HG02885 (cell line): ENCODE data around the gene TRMT1L.
"Not testable (repeated sequence)": the region's sequence is repeated elsewhere in the genome, so short reads cannot be mapped to it uniquely, and the experiment has no call there.

ENCODE experiments used
- ATAC-seq: cut with Tn5 transposase; IDR thresholded peaks from one replicate; pipeline ENCODE4 v1.9.1; 2021; ENCODE audit warnings: mild to moderate bottlenecking; ENCODE audit not compliant: unreplicated experiment, poor library complexity

TRMT1L gene, protein sequence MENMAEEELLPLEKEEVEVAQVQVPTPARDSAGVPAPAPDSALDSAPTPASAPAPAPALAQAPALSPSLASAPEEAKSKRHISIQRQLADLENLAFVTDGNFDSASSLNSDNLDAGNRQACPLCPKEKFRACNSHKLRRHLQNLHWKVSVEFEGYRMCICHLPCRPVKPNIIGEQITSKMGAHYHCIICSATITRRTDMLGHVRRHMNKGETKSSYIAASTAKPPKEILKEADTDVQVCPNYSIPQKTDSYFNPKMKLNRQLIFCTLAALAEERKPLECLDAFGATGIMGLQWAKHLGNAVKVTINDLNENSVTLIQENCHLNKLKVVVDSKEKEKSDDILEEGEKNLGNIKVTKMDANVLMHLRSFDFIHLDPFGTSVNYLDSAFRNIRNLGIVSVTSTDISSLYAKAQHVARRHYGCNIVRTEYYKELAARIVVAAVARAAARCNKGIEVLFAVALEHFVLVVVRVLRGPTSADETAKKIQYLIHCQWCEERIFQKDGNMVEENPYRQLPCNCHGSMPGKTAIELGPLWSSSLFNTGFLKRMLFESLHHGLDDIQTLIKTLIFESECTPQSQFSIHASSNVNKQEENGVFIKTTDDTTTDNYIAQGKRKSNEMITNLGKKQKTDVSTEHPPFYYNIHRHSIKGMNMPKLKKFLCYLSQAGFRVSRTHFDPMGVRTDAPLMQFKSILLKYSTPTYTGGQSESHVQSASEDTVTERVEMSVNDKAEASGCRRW

GRCh38 chr1:185156854-185157598 is at the start of gene TRMT1L, which contains the start of gene SWT1:
TSS of gene TRMT1L (minus strand) at chr1:185156953. CDS start at chr1:185156712, 241 bp downstream.
TSS of gene SWT1 (plus strand) at chr1:185157167. CDS start at chr1:185160842, 3,675 bp downstream.
- ATAC-seq: peak; percentile 88

GRCh38 chr1:185200889-185201288 is 44.1 kb upstream of the TRMT1L start:
- ATAC-seq: no peak

GRCh38 chr1:185198712-185199111 is 42.0 kb upstream of the TRMT1L start:
- not testable (repeated sequence) for ATAC-seq

DNA sequence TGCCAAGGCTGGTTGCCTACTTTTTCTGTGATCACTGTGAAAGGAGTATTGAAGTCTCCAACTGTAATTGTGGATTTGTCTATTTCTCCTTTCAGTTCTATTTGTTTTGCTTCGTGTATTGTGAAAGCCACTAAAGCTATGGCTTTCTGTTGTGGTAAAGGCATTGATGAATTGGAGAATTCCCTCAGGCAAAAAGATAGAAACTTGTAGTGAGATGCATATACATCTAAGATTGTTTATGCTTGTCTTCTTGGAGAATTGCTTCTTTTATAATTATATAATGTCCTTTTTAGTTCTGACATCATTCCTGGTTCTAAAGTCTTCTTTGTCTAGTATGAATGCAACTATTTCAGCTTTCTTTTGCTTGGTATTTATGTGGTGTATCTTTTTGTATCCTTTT is 37.0 kb upstream of the TRMT1L start:
- no peak for ATAC-seq

DNA sequence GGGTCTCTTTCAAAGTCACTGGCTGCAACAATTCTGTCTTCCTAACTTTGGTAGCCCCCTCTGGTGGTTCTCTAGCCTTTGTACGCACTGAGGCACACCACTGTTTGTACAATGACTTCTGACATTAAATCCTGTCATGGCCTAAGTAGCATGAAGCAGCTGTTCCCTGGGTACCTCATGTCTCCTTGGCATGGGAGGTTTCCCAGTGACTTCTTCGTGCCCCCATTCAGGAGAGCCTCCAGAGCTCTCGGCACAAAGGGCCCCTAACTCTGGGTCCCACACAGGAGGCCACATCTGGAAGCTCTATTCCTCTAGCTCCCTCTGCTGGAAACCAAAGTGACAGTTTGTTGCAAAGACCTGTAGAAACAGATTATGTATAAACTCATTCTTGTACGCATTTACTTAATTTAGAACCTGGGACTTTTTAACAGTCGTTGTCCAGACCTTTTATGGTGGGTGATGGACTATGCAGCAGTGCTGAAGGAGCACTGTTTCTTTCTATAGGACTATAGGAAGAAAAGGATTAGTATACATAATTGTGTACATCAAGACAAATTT is 13.6 kb upstream of the TRMT1L start:
- ATAC-seq: peak; percentile 94

GRCh38 chr1:185166106-185166505 is 9.4 kb upstream of the TRMT1L start:
- no peak for ATAC-seq

DNA sequence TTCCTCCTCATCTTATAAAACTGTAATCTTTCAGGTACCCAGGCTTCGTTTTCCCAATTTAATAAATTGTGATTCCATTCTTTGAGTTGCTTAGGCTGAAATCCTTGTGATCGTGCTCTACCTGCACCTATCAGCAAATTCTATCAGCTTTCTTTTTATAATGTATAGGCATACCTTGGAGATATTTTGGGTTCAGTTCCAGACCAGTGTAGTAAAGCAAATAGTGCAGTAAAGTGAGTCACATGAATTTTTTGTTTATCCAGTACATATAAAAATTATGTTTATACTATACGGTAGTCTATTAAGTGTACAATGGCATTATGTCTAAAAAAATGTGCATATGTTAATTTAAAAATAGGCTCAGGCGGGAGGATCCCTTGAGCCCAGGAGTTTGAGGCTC is 5.7 kb upstream of the TRMT1L start:
- no peak for ATAC-seq

GRCh38 chr1:185159966-185160365 is 3.2 kb upstream of the TRMT1L start:
- ATAC-seq: no peak

- no peak for ATAC-seq
Measured at GRCh38 chr1:185158800-185159199, 2.0 kb upstream of the TRMT1L start.

DNA sequence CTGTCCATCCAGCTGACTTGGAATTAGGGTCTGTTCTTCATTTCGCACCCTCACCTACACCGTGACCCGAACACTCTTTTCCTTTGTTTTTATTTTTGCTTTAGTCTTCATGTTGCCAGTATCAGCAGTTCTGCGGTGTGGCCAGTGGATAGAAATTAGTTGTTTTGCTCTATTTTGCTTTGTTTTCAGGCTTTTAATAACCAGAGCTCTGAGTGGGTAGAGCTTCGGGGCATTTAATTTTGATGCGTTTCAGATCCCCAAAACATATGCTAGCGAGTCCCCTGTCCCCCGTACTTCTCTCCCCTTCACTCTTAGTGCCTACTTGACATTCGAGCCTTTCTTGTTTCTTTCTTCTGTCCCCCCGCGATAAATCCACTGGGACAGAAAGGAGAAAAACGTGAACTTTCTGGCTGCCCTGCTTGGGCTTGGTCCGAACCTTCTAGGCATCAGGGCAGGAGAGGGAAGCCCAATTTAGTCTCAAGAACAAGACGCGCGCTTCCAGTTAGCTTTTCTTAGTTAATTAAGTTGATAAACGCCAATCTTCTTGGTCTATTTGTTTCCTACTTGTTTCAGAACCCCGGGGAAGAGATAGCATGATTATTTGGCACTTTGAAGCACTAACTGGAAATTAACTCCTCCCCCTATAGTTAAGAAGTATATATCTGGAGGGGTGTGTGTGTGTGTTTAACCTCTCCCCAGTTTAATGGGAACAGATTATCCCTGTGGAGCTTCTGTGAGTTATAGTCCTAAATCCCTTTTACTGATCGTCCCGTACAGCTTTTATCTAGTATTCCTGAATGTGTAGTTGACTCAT is 1.1 kb upstream of the TRMT1L start:
- no peak for ATAC-seq

- ATAC-seq: peak; percentile 34
Measured at GRCh38 chr1:185156288-185156853, 382 bp downstream of the TRMT1L start.

GRCh38 chr1:185155600-185156287 is 1.0 kb downstream of the TRMT1L start:
- ATAC-seq: no peak

DNA sequence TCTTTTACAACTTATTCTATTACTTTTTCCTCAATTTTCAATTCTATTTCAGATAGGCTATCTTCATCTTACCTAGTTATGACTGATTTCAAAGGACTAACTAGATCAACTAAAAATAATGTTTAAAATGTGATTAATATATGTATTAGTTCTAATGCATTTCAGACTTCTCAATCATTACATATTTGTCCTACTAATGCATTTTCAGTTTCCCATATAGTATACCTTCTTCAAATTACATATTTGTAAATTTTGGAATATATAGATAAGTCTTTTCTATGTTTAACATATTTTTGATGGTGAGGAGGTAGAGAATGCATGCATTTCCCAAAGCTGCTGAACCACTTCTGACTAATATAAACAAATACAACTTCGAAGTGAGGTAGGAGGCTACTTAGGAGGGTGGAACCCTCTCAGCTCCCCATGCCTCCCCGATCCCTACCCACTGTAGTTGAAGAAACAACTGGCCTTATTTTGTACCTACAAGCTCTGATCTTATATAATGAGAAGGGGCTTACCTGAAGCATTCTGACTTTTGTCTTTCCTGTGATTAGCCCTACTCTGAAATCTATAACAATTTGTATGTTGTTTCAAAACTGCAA is 1.7 kb downstream of the TRMT1L start:
- no peak for ATAC-seq

- no peak for ATAC-seq
Measured at GRCh38 chr1:185152187-185152767, 4.5 kb downstream of the TRMT1L start.

GRCh38 chr1:185151215-185151614 is 5.5 kb downstream of the TRMT1L start:
- no peak for ATAC-seq

DNA sequence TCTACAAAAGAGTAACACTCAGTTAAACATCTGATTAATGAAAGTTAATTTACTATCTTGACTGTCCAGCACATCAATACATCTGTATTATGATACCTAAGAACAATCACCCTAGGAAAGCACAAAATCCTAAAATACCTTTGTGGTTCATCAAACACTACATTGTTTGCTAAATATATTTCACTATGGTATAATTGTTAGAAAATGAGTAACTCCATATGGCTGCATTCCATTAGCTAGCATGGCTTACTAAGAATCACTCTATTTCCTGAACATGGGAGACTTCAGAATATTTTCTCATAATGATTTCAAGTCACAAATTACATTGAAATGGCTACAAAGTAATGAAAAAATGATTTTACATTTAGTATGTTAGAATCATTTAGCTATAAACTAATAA is 12.5 kb downstream of the TRMT1L start:
- ATAC-seq: no peak

DNA sequence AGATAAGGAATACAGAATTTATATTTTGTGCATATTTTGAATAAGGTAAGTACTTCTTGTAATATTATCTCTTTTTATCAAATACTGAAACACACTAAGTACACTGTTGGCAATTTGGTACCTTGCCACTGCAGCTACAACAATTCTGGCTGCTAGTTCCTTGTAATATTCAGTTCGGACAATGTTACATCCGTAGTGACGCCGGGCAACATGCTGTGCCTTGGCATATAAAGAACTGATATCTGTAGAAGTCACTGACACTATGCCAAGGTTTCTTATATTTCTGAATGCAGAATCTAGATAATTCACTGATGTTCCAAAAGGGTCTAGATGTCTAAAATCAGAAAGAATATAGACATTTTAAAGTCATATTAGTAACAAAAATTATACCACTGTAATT is 17.5 kb downstream of the TRMT1L start:
- no peak for ATAC-seq
